Activated T-cell treated with anti-CD3 and anti-CD28 coated beads for 48 hours (primary cell): ENCODE results near the gene RNU5D-1.
"Not testable (repeated sequence)": the region's sequence is repeated elsewhere in the genome, so short reads cannot be mapped to it uniquely, and the experiment has no call there.

Experiments
- DNase-seq: peaks from one replicate; pipeline ENCODE4 v3.0.0-alpha.2; 2020; ENCODE audit warnings: low read depth

The RNU5D-1 gene

GRCh38 chr1:44730741-44731512, at the start of gene RNU5D-1:
Gene RNU5D-1 (minus strand): TSS chr1:44731170.
- peak; percentile 90 for DNase-seq

GRCh38 chr1:44780583-44781121, 49.7 kb upstream of the RNU5D-1 start:
- DNase-seq, result no peak

GRCh38 chr1:44778705-44779576, 48.0 kb upstream of the RNU5D-1 start:
- DNase-seq, result no peak

- no peak for DNase-seq
Observed at GRCh38 chr1:44777969-44778635, 47.1 kb upstream of the RNU5D-1 start.

GRCh38 chr1:44777547-44777946, 46.6 kb upstream of the RNU5D-1 start:
- no peak for DNase-seq

- DNase-seq, result no peak
Observed at GRCh38 chr1:44776730-44777068, 45.7 kb upstream of the RNU5D-1 start.

GRCh38 chr1:44775930-44776729, 45.2 kb upstream of the RNU5D-1 start:
- DNase-seq, result no peak

- peak; percentile 81 for DNase-seq
Observed at GRCh38 chr1:44775078-44775929, 44.3 kb upstream of the RNU5D-1 start, which contains the start of gene RPS8. Gene RPS8 (plus strand): TSS chr1:44775540. CDS start chr1:44775597, 57 bp downstream.

GRCh38 chr1:44766421-44766820, 35.5 kb upstream of the RNU5D-1 start:
- not testable (repeated sequence) for DNase-seq

- DNase-seq, result no peak
Observed at GRCh38 chr1:44760876-44761275, 29.9 kb upstream of the RNU5D-1 start.

GRCh38 chr1:44759077-44759476, 28.1 kb upstream of the RNU5D-1 start:
- no peak for DNase-seq

- no peak for DNase-seq
Observed at GRCh38 chr1:44757420-44757819, 26.4 kb upstream of the RNU5D-1 start.

- DNase-seq, result no peak
Observed at GRCh38 chr1:44747878-44748277, 16.9 kb upstream of the RNU5D-1 start.

GRCh38 chr1:44743211-44743610, 12.2 kb upstream of the RNU5D-1 start:
- no peak for DNase-seq

- DNase-seq, result no peak
Observed at GRCh38 chr1:44740179-44740617, 9.2 kb upstream of the RNU5D-1 start.

- peak; percentile 97 for DNase-seq
Observed at GRCh38 chr1:44739307-44740178, 8.6 kb upstream of the RNU5D-1 start, which contains the start of gene KIF2C. Gene KIF2C (plus strand): TSS chr1:44739837. CDS start chr1:44739933, 96 bp downstream.

GRCh38 chr1:44738953-44739306, 8.0 kb upstream of the RNU5D-1 start:
- DNase-seq, result not testable (repeated sequence)

GRCh38 chr1:44735992-44736391, 5.0 kb upstream of the RNU5D-1 start:
- DNase-seq, result no peak

- DNase-seq, result no peak
Observed at GRCh38 chr1:44733784-44734183, 2.8 kb upstream of the RNU5D-1 start.
